Stimulated activated naive CD4-positive, alpha-beta T cell (primary cell): Measurements from ENCODE around the gene MTMR1.

Source experiments
- DNase-seq, 6 experiments: peaks; one replicate each; lab custom pipeline; 2025; lab: John Stamatoyannopoulos, UW

Gene MTMR1

GRCh38 chrX:150779385-150779784, 86.2 kb downstream of the MTMR1 start:
- DNase-seq = no peak

- DNase-seq = no peak
Measured at GRCh38 chrX:150781677-150782076, 88.5 kb downstream of the MTMR1 start.

GRCh38 chrX:150790021-150790420, 96.8 kb downstream of the MTMR1 start:
- no peak for DNase-seq

GRCh38 chrX:150792949-150793527, 99.8 kb downstream of the MTMR1 start:
- no peak for DNase-seq

GRCh38 chrX:150805736-150806135, 112.5 kb downstream of the MTMR1 start:
- no peak for DNase-seq

GRCh38 chrX:150806827-150807226, 113.6 kb downstream of the MTMR1 start:
- no peak for DNase-seq

GRCh38 chrX:150813922-150814321, 120.7 kb downstream of the MTMR1 start:
- no peak for DNase-seq
